Measurements from ENCODE around the gene PLA2G3.

Gene PLA2G3

GRCh38 chr22:31144223-31144622 is 3.9 kb upstream of the PLA2G3 start:
- DNase-seq (ENCODE audit: low spot score) = no peak

- DNase-seq (ENCODE audit: low spot score) = no peak
Observed at GRCh38 chr22:31143537-31143936, 3.2 kb upstream of the PLA2G3 start.

GRCh38 chr22:31143038-31143437 is 2.7 kb upstream of the PLA2G3 start:
- DNase-seq (ENCODE audit: low spot score) = no peak

- no peak for DNase-seq (ENCODE audit: low spot score)
Observed at GRCh38 chr22:31142285-31142684, 2.0 kb upstream of the PLA2G3 start.

GRCh38 chr22:31141551-31141950 is 1.2 kb upstream of the PLA2G3 start:
- no peak for DNase-seq (ENCODE audit: low spot score)

- DNase-seq (ENCODE audit: low spot score) = no peak
Observed at GRCh38 chr22:31140746-31141145, 438 bp upstream of the PLA2G3 start.

GRCh38 chr22:31139066-31139465 is 1.2 kb downstream of the PLA2G3 start:
- DNase-seq (ENCODE audit: low spot score) = no peak

GRCh38 chr22:31138126-31138525 is 2.2 kb downstream of the PLA2G3 start:
- no peak for DNase-seq (ENCODE audit: low spot score)

GRCh38 chr22:31137721-31138120 is 2.6 kb downstream of the PLA2G3 start:
- no peak for DNase-seq (ENCODE audit: low spot score)

- DNase-seq (ENCODE audit: low spot score) = no peak
Observed at GRCh38 chr22:31136711-31137110, 3.6 kb downstream of the PLA2G3 start.

- no peak for DNase-seq (ENCODE audit: low spot score)
Observed at GRCh38 chr22:31136155-31136554, 4.2 kb downstream of the PLA2G3 start.

- DNase-seq (ENCODE audit: low spot score) = no peak
Observed at GRCh38 chr22:31135706-31136105, 4.6 kb downstream of the PLA2G3 start.

GRCh38 chr22:31134688-31135087 is 5.6 kb downstream of the PLA2G3 start:
- no peak for DNase-seq (ENCODE audit: low spot score)

- no peak for DNase-seq (ENCODE audit: low spot score)
Observed at GRCh38 chr22:31133911-31134310, 6.4 kb downstream of the PLA2G3 start.

GRCh38 chr22:31130873-31131272 is 9.4 kb downstream of the PLA2G3 start:
- DNase-seq (ENCODE audit: low spot score) = no peak

GRCh38 chr22:31128156-31128555 is 12.2 kb downstream of the PLA2G3 start:
- no peak for DNase-seq (ENCODE audit: low spot score)

- DNase-seq (ENCODE audit: low spot score) = no peak
Observed at GRCh38 chr22:31127181-31127772, 13.0 kb downstream of the PLA2G3 start.

GRCh38 chr22:31126869-31127175 is 13.5 kb downstream of the PLA2G3 start:
- no peak for DNase-seq (ENCODE audit: low spot score)

- no peak for DNase-seq (ENCODE audit: low spot score)
Observed at GRCh38 chr22:31126128-31126868, 14.0 kb downstream of the PLA2G3 start.

GRCh38 chr22:31125521-31126117 is 14.7 kb downstream of the PLA2G3 start:
- DNase-seq (ENCODE audit: low spot score) = no peak

- DNase-seq (ENCODE audit: low spot score) = no peak
Observed at GRCh38 chr22:31124811-31125465, 15.4 kb downstream of the PLA2G3 start.

GRCh38 chr22:31124290-31124689 is 16.0 kb downstream of the PLA2G3 start:
- no peak for DNase-seq (ENCODE audit: low spot score)

GRCh38 chr22:31123292-31123602 is 17.1 kb downstream of the PLA2G3 start:
- DNase-seq (ENCODE audit: low spot score) = no peak

Measured in hematopoietic multipotent progenitor cell treated with erythropoietin and hydrocortisone succinate and interleukin-3 and kit ligand, for 17 days (in vitro differentiated cells).